Stimulated activated CD8-positive, alpha-beta memory T cell treated with anti-CD3 and anti-CD28 coated beads, Interleukin-7, amount 100 ng/mL, for 1 hour (primary cell): ENCODE measurements around the gene IQSEC2.

Experiments
- DNase-seq, 2 donors: peaks; one replicate each; pipeline ENCODE4 v3.0.0-alpha.2; 2020; ENCODE audit warnings: low read depth in 2 of 2

The IQSEC2 gene

GRCh38 chrX:53268173-53268572 lies 13.2 kb downstream of the IQSEC2 start:
- DNase-seq, result no peak

GRCh38 chrX:53266914-53267313 lies 14.5 kb downstream of the IQSEC2 start:
- DNase-seq, result no peak

DNA sequence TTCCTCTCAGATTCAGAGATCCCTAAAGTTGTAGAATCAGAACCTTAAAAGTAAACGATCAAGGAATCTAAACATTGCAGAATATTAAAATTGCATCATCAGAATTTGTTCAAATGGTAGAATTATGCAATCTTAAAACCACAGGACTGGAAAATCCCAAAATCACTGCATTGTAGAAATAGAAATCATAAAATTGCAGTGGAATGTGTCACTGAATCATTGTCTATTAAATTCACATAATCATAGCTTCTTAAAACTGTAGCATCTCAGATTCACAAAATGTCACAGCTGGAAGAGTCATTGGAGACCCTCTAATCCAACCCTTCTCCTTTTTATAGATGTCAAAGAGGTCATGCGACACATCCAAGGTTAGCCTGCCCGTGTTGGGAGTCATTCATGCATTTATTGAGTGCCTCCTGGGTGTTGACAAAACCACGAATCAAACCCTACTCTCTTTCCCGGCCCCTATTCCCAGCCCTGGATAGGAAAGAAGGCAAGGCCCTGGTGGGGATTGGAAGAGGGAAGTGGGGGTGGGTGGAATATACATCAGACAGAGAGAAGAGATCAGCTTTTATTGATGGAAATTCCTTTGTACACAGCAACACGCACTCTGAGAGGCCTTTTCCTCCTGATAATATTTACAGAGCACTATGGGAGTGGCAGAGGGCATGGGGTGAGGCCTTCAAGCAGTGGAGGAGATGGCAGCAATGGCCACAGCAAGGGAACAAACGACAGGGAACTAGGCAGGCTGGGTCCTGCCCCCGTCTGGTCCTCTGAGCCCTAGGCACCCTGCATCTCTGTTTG lies 15.4 kb downstream of the IQSEC2 start:
- no peak for DNase-seq

DNA sequence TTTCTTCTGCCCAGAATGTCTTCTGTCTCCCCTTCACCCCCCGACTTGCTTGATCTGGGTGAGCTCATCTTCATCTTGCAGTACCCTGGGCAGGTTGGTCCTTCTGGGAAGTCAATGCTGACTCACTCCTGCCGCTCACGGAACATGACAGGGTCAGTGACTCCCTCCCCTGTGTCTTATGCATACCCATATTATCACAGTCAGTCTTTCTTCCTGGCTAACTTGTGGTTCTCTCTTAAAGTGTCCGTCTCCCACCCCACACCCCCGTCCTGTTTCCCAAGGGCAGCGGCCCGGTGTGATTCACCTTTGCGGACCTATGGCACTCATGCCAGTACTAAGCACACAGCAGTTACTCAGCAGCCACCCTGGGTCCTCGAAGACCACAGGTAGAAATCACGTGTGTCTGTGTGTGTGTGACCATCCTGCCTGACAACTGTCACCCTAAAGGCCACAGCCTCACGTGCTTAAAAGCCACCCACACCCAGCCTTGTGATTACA lies 17.7 kb downstream of the IQSEC2 start:
- DNase-seq, result no peak

GRCh38 chrX:53262918-53263394 lies 18.4 kb downstream of the IQSEC2 start:
- DNase-seq, result no peak

GRCh38 chrX:53262189-53262917 lies 19.0 kb downstream of the IQSEC2 start:
- DNase-seq, result no peak

- DNase-seq, result no peak
Observed at GRCh38 chrX:53261355-53261972, 19.9 kb downstream of the IQSEC2 start.

GRCh38 chrX:53260836-53261235 lies 20.5 kb downstream of the IQSEC2 start:
- no peak for DNase-seq

DNA sequence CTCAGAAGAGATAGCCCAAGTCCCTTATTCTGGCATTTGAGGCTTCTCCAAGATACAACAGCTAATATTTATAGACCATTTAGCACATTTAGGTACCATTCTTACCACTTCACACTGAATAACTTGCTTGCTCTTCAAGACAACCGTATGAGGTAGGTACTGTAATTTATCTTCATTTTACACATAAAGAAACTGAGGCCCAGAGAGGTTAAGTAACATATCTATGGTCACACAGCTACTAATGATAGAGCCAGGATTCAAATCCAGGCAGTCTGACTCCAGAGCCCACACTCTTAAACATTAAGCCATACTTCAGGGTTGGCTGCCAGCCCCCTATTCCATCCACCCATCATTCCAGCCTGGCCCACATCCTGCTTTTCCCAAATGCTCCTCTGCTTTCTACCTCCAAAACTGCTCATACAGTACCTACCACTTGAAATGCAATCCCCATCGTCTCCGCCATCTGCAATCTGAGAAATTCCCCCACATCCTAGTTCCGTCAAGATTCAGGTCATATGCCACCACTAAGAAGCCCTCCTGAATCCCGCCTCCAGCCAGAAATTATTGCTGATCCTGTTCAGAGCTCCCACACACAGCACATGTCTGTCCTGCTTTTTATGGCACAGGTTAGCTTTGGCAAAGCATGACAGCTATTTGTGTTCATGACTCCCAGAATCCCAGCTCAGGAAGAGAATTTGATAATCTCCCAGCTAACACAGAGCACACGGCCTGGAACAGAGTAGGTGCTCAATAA lies 23.5 kb downstream of the IQSEC2 start:
- DNase-seq, result no peak

DNA sequence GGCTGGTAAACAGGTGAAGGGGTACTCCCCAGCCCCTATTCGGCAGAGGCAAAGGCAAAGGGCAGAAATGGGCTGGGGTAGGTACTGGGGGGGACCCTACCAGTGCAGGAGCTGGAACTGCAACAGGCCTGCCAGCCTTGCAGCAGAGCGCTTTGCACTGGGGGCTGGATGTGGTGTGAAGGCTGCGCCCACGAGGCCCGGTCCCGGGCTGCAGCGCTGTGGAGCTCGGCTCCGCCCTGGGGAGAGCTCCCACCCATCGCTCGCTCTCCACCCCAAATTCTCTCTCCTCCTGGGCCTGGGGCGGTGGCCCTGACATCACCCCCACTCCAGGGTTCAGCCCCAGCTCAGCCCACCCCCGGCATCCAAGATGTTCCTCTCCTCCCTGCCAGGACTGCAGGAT lies 24.2 kb downstream of the IQSEC2 start:
- no peak for DNase-seq

- DNase-seq, result no peak
Observed at GRCh38 chrX:53256446-53257041, 24.8 kb downstream of the IQSEC2 start.

DNA sequence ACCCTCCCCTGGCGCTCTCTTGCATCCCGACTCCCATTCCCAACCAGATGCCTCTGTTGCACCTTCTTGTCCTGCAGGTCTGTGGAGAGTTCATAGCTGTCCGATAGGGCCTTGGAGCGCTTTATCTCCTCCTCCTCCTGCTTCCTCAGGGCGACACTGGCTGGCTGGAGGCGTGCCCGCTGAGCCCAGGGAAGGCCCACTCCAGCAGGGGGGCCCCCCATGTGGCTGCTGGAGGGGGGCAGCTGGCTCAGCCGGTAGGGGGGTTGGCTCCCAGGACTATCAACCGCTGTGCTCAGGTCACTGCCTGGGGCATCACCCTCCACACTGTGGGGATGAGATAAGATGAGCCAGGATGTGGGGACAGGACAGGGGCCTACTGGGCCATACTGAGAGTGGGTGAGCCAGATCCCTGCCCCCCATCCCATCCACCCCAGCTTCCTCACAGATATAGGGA lies 25.6 kb downstream of the IQSEC2 start:
- no peak for DNase-seq

- no peak for DNase-seq
Observed at GRCh38 chrX:53254570-53255461, 26.6 kb downstream of the IQSEC2 start.

DNA sequence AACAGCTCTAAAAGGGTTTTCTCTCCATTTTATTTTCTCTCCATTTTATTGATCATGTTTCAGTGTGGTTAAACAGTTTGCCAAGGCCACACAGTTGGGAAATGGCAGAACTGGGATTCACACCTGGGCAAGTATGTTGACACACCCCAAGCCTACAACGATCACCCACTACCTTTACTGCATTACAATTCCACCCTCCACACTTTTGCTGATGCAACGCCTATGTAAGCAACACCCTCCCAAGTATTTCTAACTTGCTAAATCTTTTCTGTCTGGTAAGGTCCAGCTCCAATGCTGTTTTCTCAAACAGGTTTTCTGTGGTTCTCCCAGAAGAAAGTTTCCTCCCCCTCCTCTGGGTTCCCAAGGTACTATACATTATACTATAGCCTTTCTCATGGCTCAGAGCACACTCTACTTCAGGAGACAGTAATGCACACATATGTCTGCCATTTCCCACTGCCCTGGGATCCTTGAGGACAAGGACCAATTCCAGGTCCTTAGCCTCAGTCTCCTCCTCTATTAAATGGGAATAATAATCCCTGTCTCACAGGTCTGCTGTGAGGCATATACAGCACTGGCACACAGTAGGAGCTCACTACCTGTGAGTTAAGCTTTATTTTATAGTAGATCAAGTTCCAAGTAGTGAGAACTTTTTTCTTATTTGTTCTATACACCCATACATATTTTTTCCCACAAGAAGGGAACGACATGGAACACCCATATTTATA lies 27.9 kb downstream of the IQSEC2 start:
- DNase-seq, result no peak

- DNase-seq, result no peak
Observed at GRCh38 chrX:53251307-53251706, 30.1 kb downstream of the IQSEC2 start.

GRCh38 chrX:53250556-53250955 lies 30.8 kb downstream of the IQSEC2 start:
- DNase-seq, result no peak

DNA sequence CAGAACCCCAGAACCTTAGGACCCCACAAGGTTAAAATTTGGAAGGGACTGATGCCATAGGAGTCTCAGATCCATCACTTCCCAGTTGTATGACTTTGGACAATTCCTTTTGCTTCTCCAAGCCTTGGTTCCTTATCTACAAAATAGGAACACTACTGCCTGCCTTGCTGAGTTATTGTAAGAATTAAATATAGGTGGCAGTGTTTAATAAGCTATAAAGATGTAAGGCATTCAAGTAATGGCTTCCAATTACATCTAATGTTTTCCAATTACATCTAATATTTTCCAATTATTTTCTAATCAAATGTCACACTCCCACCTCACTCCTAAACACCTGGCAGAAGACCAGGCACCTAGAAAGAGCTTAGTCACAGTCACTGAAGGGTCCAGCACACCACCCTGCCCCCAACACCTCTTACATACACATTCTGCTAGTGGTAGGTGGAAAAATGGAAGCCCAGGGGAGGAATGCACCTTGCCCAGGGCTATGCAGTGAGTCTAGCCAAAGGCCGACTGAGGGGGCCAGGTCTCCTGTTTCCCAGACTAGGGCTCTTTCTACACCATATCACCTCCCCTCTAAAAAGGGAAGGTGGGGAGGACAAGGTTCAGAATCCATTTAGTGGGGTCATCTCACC lies 31.9 kb downstream of the IQSEC2 start:
- no peak for DNase-seq

- no peak for DNase-seq
Observed at GRCh38 chrX:53247928-53248327, 33.5 kb downstream of the IQSEC2 start.

- DNase-seq, result no peak
Observed at GRCh38 chrX:53246231-53246630, 35.2 kb downstream of the IQSEC2 start.
